ENCODE results near the gene C5orf22.

GRCh38 chr5:31496891-31497290, 35.2 kb upstream of the C5orf22 start:
- TF ChIP-seq CTCF (conservative IDR thresholded peaks at IDR 0.05; ENCODE audit: low read depth, low read length) (no peak), EZH2 (IDR thresholded peaks at IDR 0.05; ENCODE audit: borderline replicate concordance, low read depth, low read length, poor library complexity, severe bottlenecking) (no peak)

Measured in A673 (cell line).